Measurements from ENCODE around the gene IGSF11. TPM values are rescaled to one million over a fixed set of nuclear protein-coding genes. Genes with fewer than 3 reads are reported as not detected.
A peak's percentile ranks its signal among the peaks of the same experiment; 100 is the strongest.
"Not testable (repeated sequence)": the region's sequence is repeated elsewhere in the genome, so short reads cannot be mapped to it uniquely, and the experiment has no call there.

IGSF11 gene
- 1 to 10 TPM in 1 of 4 donors, under 1 TPM in 3; 0.09 to 8.8 (median 0.47) TPM for total RNA-seq

- peak within 1 kb of the TSS in 2 of 4 donors; percentile 57 to 65 for H3K27ac ChIP-seq
- no peaks in the 10 kb centered on the region for H3K36me3 ChIP-seq
- H3K4me1 ChIP-seq = peaks cover 6 to 17% (median 7%) of the 10 kb centered on the region in 3 donors
- H3K4me3 ChIP-seq = peak within 1 kb of the TSS; percentile 41 to 72 (median 63)
- intact Hi-C loops (cut with DNase I) = loop anchor here (5.0 kb wide), 1 partner anchor 152 kb away; no protein-coding TSS in a partner anchor
- WGBS, 2 donors = 0 to 1% methylated on average over 4 to 17 of the region's 80 CpGs
- peak in 5 of 6 experiments; percentile 41 to 70 (median 57) for TF ChIP-seq CTCF (IDR thresholded peaks at IDR 0.05)
- no peak for TF ChIP-seq POLR2A (IDR thresholded peaks at IDR 0.05)
- H3K9me3 ChIP-seq = no peaks in the 10 kb centered on the region
- DNase-seq = no peak
- H3K27me3 ChIP-seq = peaks cover 0 to 72% (median 0%) of the 10 kb centered on the region in 4 donors
These were observed at the start of gene IGSF11 for GRCh38 chr3:119034256-119035013. TSS of gene IGSF11 (minus strand) at chr3:119034846. CDS start at chr3:119034582, 264 bp downstream.

- intact Hi-C loops (cut with DNase I) = no loop called here
- TF ChIP-seq POLR2A (IDR thresholded peaks at IDR 0.05) = no peak
- TF ChIP-seq CTCF (IDR thresholded peaks at IDR 0.05) = no peak
- WGBS, 2 donors = 73 to 85% methylated on average over 1 of the region's 1 CpG
- Histone ChIP-seq H3K9me3 (no peaks in the 10 kb centered on the region), H3K4me1 (no peaks in the 10 kb centered on the region), H3K36me3 (no peaks in the 10 kb centered on the region), H3K27me3 (no peaks in the 10 kb centered on the region), H3K4me3 (no peak overlapping the region), H3K27ac (no peak overlapping the region)
- DNase-seq = no peak
These were observed 45.7 kb upstream of the IGSF11 start for GRCh38 chr3:119080364-119080763.

- Histone ChIP-seq H3K4me1 (no peaks in the 10 kb centered on the region), H3K9me3 (no peaks in the 10 kb centered on the region), H3K36me3 (no peaks in the 10 kb centered on the region), H3K27me3 (no peaks in the 10 kb centered on the region), H3K27ac (no peak overlapping the region), H3K4me3 (no peak overlapping the region)
- DNase-seq = no peak
- TF ChIP-seq POLR2A (IDR thresholded peaks at IDR 0.05) (no peak), CTCF (IDR thresholded peaks at IDR 0.05) (no peak)
- intact Hi-C loops (cut with DNase I) = no loop called here
- WGBS, 2 donors = 100% methylated on average over 1 to 2 of the region's 36 CpGs
These were observed 38.8 kb upstream of the IGSF11 start for GRCh38 chr3:119073258-119074001.

- WGBS, 2 donors = 90 to 96% methylated on average over 9 to 15 of the region's 15 CpGs
- intact Hi-C loops (cut with DNase I); H3K27ac ChIP-seq: not testable (repeated sequence)
These were observed 37.8 kb upstream of the IGSF11 start for GRCh38 chr3:119072451-119072850.

GRCh38 chr3:119069725-119070124, 35.1 kb upstream of the IGSF11 start:
- H3K9me3 ChIP-seq = no peaks in the 10 kb centered on the region
- H3K27me3 ChIP-seq = no peaks in the 10 kb centered on the region
- TF ChIP-seq CTCF (IDR thresholded peaks at IDR 0.05) (no peak), POLR2A (IDR thresholded peaks at IDR 0.05) (no peak)
- WGBS, 2 donors = 61 to 62% methylated on average over 3 of the region's 3 CpGs
- DNase-seq = no peak
- no peaks in the 10 kb centered on the region for H3K36me3 ChIP-seq
- H3K27ac ChIP-seq = no peak overlapping the region
- H3K4me1 ChIP-seq = no peaks in the 10 kb centered on the region
- H3K4me3 ChIP-seq = no peak overlapping the region
- intact Hi-C loops (cut with DNase I) = no loop called here

More at GRCh38 chr3:119072451-119072850, 37.8 kb upstream of the IGSF11 start:
- not testable (repeated sequence) for DNase-seq, H3K4me3 ChIP-seq, H3K27me3 ChIP-seq, H3K4me1 ChIP-seq, H3K36me3 ChIP-seq, H3K9me3 ChIP-seq
